Measurements from ENCODE around the gene ELAPOR1. TPM values are rescaled to one million over a fixed set of nuclear protein-coding genes. Genes with fewer than 3 reads are reported as not detected.
A peak's percentile ranks its signal among the peaks of the same experiment; 100 is the strongest.

Gene ELAPOR1
- total and polyA plus RNA-seq, 9 of the 15 experiments (the other 6 are each of a cell fraction or from before 2014, with no cell fraction given) = 0.07 to 1.2 (median 0.18) TPM

DNA sequence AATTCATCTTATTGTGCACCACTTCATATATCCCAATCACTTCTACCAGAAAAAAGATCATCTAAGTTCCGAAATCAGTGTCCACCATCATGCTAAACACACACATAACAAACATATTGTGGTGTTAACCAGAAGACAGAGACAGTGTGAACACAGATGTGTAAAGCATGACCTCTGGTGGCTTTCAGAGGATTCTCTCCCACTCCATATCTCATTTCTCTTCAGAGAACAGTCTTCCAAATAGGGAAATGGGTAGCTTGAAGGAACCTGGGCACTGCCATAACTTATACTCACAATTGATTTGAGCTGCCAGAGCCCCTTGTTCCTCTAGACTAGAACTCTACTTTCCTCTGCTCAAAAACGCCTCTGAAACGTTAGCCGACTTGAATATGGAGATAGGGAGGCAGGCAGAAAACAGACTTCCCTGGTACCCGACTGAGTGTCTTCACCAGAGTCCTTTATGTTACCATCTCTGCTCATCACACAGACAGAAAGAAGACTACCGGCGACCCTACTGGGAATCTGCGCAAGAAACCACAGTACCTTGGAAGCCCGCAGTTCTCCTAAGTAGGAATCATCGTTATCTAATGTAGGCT is 1.8 kb upstream of the ELAPOR1 start (continued):
- TF ChIP-seq, protein P1, sequence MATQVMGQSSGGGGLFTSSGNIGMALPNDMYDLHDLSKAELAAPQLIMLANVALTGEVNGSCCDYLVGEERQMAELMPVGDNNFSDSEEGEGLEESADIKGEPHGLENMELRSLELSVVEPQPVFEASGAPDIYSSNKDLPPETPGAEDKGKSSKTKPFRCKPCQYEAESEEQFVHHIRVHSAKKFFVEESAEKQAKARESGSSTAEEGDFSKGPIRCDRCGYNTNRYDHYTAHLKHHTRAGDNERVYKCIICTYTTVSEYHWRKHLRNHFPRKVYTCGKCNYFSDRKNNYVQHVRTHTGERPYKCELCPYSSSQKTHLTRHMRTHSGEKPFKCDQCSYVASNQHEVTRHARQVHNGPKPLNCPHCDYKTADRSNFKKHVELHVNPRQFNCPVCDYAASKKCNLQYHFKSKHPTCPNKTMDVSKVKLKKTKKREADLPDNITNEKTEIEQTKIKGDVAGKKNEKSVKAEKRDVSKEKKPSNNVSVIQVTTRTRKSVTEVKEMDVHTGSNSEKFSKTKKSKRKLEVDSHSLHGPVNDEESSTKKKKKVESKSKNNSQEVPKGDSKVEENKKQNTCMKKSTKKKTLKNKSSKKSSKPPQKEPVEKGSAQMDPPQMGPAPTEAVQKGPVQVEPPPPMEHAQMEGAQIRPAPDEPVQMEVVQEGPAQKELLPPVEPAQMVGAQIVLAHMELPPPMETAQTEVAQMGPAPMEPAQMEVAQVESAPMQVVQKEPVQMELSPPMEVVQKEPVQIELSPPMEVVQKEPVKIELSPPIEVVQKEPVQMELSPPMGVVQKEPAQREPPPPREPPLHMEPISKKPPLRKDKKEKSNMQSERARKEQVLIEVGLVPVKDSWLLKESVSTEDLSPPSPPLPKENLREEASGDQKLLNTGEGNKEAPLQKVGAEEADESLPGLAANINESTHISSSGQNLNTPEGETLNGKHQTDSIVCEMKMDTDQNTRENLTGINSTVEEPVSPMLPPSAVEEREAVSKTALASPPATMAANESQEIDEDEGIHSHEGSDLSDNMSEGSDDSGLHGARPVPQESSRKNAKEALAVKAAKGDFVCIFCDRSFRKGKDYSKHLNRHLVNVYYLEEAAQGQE (IDR thresholded peaks at IDR 0.05; ENCODE audit: borderline replicate concordance) = peak; percentile 86
- TF ChIP-seq, protein P1 (CRISPR knock-in tag; IDR thresholded peaks at IDR 0.05; ENCODE audit: low read depth) = no peak
- TF ChIP-seq ZBTB17 (CRISPR knock-in tag; IDR thresholded peaks at IDR 0.05) (no peak; the same call in 1 of the 2 replicates), TFAM (CRISPR knock-in tag; conservative IDR thresholded peaks at IDR 0.05) (no peak), FOSL1 (tag; conservative IDR thresholded peaks at IDR 0.05) (0 out of 2 replicates have a peak, but pooled peaks have one; percentile 12)
- TF ChIP-seq, protein P2, sequence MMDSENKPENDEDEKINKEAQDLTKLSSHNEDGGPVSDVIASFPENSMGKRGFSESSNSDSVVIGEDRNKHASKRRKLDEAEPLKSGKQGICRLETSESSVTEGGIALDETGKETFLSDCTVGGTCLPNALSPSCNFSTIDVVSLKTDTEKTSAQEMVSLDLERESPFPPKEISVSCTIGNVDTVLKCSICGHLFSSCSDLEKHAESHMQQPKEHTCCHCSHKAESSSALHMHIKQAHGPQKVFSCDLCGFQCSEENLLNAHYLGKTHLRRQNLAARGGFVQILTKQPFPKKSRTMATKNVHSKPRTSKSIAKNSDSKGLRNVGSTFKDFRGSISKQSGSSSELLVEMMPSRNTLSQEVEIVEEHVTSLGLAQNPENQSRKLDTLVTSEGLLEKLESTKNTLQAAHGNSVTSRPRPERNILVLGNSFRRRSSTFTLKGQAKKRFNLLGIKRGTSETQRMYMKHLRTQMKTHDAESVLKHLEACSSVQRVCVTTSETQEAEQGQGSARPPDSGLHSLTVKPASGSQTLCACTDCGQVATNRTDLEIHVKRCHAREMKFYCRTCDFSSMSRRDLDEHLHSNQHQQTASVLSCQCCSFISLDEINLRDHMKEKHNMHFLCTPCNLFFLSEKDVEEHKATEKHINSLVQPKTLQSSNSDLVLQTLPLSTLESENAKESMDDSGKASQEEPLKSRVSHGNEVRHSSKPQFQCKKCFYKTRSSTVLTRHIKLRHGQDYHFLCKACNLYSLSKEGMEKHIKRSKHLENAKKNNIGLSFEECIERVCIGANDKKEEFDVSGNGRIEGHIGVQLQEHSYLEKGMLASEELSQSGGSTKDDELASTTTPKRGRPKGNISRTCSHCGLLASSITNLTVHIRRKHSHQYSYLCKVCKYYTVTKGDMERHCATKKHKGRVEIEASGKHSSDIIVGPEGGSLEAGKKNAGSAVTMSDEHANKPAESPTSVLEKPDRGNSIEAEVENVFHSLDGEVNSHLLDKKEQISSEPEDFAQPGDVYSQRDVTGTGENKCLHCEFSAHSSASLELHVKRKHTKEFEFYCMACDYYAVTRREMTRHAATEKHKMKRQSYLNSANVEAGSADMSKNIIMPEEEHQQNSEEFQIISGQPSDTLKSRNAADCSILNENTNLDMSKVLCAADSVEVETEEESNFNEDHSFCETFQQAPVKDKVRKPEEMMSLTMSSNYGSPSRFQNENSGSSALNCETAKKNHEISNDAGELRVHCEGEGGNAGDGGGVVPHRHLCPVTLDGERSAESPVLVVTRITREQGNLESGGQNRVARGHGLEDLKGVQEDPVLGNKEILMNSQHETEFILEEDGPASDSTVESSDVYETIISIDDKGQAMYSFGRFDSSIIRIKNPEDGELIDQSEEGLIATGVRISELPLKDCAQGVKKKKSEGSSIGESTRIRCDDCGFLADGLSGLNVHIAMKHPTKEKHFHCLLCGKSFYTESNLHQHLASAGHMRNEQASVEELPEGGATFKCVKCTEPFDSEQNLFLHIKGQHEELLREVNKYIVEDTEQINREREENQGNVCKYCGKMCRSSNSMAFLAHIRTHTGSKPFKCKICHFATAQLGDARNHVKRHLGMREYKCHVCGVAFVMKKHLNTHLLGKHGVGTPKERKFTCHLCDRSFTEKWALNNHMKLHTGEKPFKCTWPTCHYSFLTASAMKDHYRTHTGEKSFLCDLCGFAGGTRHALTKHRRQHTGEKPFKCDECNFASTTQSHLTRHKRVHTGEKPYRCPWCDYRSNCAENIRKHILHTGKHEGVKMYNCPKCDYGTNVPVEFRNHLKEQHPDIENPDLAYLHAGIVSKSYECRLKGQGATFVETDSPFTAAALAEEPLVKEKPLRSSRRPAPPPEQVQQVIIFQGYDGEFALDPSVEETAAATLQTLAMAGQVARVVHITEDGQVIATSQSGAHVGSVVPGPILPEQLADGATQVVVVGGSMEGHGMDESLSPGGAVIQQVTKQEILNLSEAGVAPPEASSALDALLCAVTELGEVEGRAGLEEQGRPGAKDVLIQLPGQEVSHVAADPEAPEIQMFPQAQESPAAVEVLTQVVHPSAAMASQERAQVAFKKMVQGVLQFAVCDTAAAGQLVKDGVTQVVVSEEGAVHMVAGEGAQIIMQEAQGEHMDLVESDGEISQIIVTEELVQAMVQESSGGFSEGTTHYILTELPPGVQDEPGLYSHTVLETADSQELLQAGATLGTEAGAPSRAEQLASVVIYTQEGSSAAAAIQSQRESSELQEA (IDR thresholded peaks at IDR 0.05; ENCODE audit: low read depth) = no peak
- TF ChIP-seq, protein P3, sequence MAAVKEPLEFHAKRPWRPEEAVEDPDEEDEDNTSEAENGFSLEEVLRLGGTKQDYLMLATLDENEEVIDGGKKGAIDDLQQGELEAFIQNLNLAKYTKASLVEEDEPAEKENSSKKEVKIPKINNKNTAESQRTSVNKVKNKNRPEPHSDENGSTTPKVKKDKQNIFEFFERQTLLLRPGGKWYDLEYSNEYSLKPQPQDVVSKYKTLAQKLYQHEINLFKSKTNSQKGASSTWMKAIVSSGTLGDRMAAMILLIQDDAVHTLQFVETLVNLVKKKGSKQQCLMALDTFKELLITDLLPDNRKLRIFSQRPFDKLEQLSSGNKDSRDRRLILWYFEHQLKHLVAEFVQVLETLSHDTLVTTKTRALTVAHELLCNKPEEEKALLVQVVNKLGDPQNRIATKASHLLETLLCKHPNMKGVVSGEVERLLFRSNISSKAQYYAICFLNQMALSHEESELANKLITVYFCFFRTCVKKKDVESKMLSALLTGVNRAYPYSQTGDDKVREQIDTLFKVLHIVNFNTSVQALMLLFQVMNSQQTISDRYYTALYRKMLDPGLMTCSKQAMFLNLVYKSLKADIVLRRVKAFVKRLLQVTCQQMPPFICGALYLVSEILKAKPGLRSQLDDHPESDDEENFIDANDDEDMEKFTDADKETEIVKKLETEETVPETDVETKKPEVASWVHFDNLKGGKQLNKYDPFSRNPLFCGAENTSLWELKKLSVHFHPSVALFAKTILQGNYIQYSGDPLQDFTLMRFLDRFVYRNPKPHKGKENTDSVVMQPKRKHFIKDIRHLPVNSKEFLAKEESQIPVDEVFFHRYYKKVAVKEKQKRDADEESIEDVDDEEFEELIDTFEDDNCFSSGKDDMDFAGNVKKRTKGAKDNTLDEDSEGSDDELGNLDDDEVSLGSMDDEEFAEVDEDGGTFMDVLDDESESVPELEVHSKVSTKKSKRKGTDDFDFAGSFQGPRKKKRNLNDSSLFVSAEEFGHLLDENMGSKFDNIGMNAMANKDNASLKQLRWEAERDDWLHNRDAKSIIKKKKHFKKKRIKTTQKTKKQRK (IDR thresholded peaks at IDR 0.05; ENCODE audit: borderline replicate concordance, low read depth, low read length) = no peak

Data from K562 (cell line).